Urinary bladder (tissue), 4 donors: ENCODE data around the gene LPAR2. TPM values are rescaled to one million over a fixed set of nuclear protein-coding genes. Genes with fewer than 3 reads are reported as not detected.

Experiments
- DNase-seq: peaks from one replicate; pipeline ENCODE4 v3.0.0-alpha.2; 2015; ENCODE audit errors: extremely low spot score
- H3K27ac ChIP-seq: one replicate; pipeline ENCODE4 v1.5.1; 2013; ENCODE audit warnings: low read depth, mild to moderate bottlenecking, moderate library complexity
- H3K36me3 ChIP-seq: one replicate; pipeline ENCODE4 v1.6.1; 2013; ENCODE audit warnings: mild to moderate bottlenecking, moderate library complexity; ENCODE audit not compliant: insufficient read depth
- H3K4me1 ChIP-seq: one replicate; pipeline ENCODE4 v1.6.1; 2013; ENCODE audit warnings: mild to moderate bottlenecking, moderate library complexity; ENCODE audit not compliant: insufficient read depth
- H3K4me3 ChIP-seq: one replicate; pipeline ENCODE4 v1.5.1; 2013; ENCODE audit warnings: low read depth, low read length
- WGBS: extraction: QIAGEN DNeasy Blood & Tissue Kit; methylation state at CpG from one replicate; pipeline ENCODE4 v1.1.7; 2013; 5-methylcytosine and 5-hydroxymethylcytosine counted together
- polyA plus RNA-seq: library from polyadenylated mRNA; stranded (reverse); fragments of 200-250 nt; gene quantifications from one replicate; pipeline ENCODE4 v1.2.3, GENCODE V29; 2013
- total RNA-seq: library from RNA; depleted of rRNA; stranded (reverse); fragments of >200 nt; gene quantifications from one replicate; pipeline ENCODE4 v1.2.3, GENCODE V29; 2014
- donor health status: healthy with polysubstance abuse.
- donor health status: healthy.

Gene LPAR2
- total and polyA plus RNA-seq, 2 donors, result 4.1 to 4.9 TPM

DNA sequence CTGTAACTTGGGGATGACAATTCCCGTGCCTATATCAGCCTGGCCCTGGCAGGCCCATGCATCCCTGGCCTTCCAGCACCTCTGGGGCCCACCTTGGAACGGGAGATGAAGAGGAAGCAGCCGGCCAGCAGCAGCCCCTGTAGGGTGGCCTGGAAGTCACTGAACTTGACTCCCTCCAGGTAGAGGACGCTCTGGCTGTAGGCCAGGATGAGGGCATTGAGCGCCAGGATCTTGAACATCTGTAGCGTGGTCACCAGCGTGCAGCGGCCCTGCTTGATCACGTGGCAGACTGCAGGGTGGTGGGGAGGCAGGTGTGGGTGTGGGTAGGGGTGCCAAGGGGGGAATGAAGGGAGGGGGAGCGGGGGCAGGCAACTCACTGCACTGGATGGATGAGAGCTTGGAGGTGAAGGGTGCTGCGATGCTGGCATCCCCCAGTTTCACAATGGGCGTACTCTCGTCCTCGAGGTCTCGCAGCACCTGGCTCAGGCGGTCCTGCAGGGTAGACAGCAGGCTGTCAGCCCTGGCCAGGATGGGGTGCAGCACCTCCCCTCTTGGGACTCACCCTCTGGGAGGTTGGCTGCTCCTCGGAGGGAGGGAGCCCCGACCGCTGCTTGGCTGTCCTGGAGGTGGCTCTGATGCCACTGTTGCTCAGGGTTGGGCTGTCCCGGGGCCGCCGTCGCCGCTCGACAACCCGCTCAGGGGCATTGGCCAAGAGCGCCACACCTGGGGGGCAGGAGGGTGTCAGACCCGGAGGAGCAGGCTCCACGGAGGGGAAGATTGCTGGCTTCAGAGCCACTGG lies 19.2 kb upstream of the LPAR2 start:
- peaks cover 4% of the 10 kb centered on the region for H3K36me3 ChIP-seq
- DNase-seq, result no peak

DNA sequence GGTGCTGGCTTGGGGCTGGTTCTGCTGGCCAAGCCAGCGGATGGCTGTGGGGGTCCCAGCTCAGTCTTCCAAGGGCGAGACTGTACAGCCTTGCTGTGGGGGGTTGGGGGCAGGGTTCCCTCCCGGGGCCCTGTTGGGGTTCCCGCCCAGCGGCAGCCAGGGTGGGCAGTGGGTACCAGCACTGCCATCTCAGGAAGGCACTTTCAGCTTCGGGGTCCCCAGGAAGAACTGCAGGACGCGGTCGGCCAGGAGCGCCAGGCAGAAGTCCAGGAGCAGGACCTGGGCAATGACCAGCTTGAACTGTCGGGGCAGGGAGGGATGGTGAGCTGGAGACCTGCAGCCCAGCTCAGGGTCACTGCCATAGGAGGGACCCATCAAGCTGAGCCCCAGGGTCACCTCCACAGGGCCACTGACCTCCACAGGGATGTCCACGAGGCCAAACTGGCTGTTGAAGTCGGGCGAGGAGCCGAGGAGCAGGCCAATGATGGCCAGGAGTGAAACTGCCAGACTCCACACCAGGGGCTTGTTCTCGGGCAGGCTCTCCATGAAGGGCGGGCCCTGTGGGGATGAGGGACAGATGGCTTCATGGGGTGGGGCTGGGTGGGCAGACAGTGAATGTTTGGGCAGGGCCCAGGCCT lies 17.3 kb upstream of the LPAR2 start:
- H3K36me3 ChIP-seq, result peaks cover 4% of the 10 kb centered on the region
- H3K4me1 ChIP-seq, result no peaks in the 10 kb centered on the region
- H3K4me3 ChIP-seq, result no peak overlapping the region
- DNase-seq, result no peak
- H3K27ac ChIP-seq, result no peak overlapping the region
- WGBS, result 93% methylated on average over 17 of the region's 17 CpGs

More for the DNA sequence above, 19.2 kb upstream of the LPAR2 start:
- H3K27ac ChIP-seq, result no peak overlapping the region
- H3K4me3 ChIP-seq, result no peak overlapping the region
- 93% methylated on average over 29 of the region's 29 CpGs for WGBS
- no peaks in the 10 kb centered on the region for H3K4me1 ChIP-seq

DNA sequence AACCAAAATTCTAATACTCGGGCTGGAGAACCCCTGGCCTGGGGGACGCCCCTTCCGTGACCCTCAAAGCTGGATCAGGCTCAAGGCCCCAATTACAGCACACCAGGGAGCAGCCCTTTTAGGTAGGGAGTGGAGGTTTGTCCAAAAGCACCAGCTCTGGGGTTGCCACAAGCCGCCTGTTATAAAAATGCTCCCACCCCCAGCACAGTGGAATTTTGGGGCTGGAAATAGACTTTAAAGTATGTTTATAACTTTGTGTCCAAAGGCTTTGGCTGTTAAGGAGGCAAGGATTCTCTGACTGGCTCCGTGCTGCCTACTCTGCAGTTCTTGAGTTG lies 16.0 kb upstream of the LPAR2 start:
- Histone ChIP-seq H3K36me3 (peaks cover 4% of the 10 kb centered on the region), H3K4me3 (peak overlapping the region; percentile 69), H3K27ac (no peak overlapping the region), H3K4me1 (no peaks in the 10 kb centered on the region)
- DNase-seq, result no peak
- WGBS, result 21% methylated on average over 5 of the region's 5 CpGs

DNA sequence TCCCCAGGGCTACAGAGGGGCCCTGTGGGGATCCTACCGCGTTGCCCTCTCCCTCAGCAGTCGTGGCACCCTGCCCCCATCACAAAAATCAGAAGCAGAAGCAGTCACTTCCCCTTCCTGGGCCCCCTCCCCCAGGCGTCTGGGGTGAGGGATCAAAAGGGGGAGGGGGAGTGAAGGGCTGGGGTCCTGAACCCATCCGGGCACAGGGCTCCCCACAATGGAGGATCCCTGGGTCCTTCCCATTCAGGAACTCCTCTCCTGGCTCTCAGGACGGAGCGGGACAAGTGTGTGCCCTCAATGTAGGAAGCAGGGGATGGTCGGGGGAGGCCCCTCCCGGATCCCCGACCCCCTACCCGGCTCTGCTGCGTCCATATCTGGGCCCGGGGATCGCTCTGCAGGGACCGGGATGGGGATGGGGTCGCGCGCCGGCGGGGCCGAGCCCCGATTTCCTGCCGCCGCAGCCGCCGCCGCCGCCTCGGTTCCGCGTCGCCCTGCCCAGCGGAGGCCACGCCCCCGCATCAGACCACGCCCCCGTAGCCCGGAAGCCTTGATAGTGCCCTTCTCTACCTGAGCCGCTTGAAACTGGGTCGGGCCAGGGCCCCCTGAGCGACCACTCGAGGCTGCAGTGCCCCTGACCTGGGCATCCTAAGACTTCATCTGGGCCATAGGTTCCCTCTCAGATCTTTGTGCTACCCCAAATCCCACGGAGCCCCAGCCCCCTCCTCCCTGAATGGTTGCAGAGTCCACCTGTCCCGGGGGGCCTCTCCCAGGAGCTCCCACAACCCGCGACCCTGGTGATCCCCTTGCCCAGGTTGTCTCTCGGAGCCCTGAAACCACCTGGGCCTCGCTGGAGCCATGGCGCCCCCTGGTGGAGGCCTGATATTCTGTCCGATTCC lies 15.4 kb upstream of the LPAR2 start, which contains the start of gene GMIP:
Gene GMIP, minus strand, starts transcription at position 500 of the 896 bp plus-strand sequence. Its CDS starts 128 bp downstream, at position 372.
- no peak for DNase-seq
- under 1% methylated on average over 50 of the region's 50 CpGs for WGBS
- Histone ChIP-seq H3K36me3 (peaks cover 4% of the 10 kb centered on the region), H3K27ac (no peak within 1 kb of the TSS), H3K4me3 (peak within 1 kb of the TSS; percentile 69), H3K4me1 (no peaks in the 10 kb centered on the region)

DNA sequence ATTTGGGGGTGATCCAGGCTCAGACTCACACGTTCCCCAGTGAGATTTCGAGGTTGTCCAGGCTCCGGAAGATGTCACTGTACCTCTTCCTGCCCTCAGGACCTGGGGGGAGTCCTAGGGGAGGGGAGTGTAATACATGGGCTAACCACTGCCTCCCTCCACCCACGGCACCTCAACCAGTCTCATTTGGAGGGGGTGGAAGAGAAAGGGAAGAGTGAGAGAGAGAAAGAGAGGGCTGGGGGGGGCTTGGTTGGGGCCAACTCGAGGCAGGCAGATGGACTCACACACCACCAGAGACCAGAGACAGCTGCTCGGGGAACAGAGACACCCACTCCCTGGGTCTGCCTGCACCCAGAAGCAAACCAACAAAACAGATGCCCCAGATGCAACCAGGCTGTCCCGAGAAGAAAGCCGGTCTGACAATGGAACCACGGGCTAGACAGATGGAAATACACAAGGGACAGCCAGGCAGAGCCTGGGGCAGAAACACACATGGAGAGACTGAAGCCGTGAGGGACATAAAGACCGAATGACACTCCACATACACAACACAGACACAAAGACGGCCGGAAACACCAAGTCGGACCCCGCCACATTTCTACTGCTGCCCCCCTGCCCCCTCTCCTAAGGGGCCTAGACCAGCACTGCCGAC lies 14.6 kb upstream of the LPAR2 start:
- Histone ChIP-seq H3K27ac (no peak overlapping the region), H3K4me1 (no peaks in the 10 kb centered on the region), H3K36me3 (peaks cover 4% of the 10 kb centered on the region), H3K4me3 (peak overlapping the region; percentile 69)
- WGBS, result 28% methylated on average over 16 of the region's 16 CpGs
- no peak for DNase-seq

DNA sequence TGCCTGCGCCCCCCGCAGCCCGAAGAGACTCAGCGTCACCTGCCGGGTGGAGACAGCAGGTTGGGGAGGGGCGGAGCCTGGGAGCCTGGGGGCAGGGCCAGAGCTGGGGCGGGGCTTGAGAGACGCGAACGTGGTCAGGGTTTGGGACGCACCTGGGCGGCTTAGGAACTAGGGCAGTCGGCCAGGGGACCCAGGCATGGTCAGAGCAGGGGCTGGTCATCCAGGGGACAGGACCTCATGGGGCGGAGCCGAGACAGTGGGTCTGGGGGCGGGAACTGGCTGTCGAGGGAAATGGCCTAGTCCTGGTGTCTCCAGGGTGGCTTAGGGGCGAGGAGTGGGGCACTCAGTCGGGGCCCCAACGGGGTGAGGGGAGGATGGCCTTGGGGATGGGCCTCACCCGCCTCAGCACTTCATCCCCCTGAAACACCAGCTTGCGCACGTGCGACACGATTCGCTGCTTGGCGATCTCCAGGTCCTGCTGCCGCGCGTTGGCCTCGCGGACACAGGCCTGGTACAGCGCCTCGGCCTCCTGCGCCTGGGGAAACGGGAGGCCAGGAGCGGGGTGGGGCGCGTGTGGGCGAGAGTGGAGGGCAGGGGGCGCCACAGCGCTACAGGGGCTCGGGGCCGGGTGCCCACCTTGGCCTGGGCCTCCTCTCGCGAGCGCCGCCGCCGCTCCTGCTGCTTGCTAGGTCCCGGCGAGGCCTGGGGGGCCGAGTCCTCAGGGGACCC lies 9.7 kb upstream of the LPAR2 start:
- Histone ChIP-seq H3K4me1 (no peaks in the 10 kb centered on the region), H3K4me3 (no peak overlapping the region), H3K36me3 (peaks cover 2% of the 10 kb centered on the region), H3K27ac (no peak overlapping the region)
- no peak for DNase-seq
- WGBS, result 72% methylated on average over 53 of the region's 53 CpGs

DNA sequence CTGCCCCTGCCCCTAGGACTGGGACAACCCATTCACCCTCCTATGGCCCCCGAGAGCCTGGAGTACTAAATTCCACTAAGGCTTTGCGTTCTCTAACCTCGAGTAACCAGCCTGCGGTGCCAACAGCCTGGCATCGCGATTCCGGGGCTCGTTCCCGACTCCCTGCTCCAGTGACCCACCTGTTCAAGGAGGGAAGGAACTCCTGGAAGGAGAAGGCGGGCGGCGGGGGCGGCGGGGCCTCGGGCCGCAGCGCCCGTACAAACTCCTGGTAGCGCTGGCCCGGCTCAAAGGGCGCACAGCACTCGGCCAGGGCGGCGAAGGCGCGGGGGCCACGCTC lies 9.1 kb upstream of the LPAR2 start:
- no peak for DNase-seq
- Histone ChIP-seq H3K27ac (no peak overlapping the region), H3K4me3 (no peak overlapping the region), H3K36me3 (peaks cover 2% of the 10 kb centered on the region), H3K4me1 (no peaks in the 10 kb centered on the region)
- 80% methylated on average over 27 of the region's 27 CpGs for WGBS

DNA sequence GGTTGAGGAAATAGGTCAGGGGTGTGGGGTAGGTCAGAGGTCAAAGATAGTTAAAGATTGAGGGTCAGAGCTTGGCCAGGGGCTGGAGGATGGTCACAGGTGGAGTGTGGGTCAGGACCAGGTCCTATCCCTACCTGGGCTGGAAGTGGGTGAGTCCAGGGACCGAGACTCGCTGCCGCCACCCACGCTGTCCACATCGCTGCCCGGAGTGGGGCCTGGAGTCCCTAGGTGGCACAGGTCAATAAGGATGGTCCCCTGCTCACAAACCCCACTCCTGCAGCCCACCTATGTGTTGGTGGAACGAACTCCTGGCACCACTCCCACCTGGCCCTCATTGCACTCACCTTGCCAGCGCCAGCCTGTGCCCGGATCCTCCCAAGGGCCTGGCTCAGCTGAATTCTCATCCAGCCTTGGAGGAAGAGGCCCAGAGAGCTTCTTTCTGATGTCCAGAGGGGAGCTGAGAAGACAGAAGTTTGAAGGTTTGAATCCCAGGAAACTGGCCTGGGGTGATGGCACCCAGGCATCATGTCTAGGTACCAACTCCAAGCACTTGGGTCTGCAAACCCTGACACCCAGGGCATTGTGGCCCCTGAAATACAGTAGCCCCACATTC lies 8.7 kb upstream of the LPAR2 start:
- no peak for DNase-seq
- 95% methylated on average over 9 of the region's 9 CpGs for whole genome bisulfite sequencing

DNA sequence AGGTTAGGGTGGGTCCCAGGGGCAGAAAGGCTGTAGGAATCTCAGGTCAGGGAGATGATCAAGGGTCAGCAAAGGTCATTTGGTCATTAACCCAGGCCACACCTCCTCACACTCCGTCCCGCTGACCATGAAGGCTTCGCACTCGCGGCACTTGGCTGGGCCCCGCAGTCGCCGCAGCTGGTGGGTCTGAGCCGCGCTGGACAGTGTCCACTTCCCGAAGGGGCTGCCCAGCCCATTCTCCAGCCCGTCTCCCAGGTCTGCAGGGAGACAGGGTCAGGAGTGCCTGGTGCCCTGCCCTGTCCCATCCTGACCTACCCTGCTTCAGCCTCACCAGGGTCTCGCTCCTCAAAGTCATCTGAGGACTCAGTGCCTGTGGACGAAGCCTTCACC lies 7.3 kb upstream of the LPAR2 start:
- Histone ChIP-seq H3K36me3 (peaks cover 2% of the 10 kb centered on the region), H3K27ac (no peak overlapping the region), H3K4me1 (no peaks in the 10 kb centered on the region), H3K4me3 (no peak overlapping the region)
- no peak for DNase-seq
- WGBS, result 96% methylated on average over 14 of the region's 14 CpGs

More for the DNA sequence above, 8.7 kb upstream of the LPAR2 start:
- Histone ChIP-seq H3K36me3 (peaks cover 2% of the 10 kb centered on the region), H3K4me3 (no peak overlapping the region), H3K27ac (no peak overlapping the region), H3K4me1 (no peaks in the 10 kb centered on the region)

DNA sequence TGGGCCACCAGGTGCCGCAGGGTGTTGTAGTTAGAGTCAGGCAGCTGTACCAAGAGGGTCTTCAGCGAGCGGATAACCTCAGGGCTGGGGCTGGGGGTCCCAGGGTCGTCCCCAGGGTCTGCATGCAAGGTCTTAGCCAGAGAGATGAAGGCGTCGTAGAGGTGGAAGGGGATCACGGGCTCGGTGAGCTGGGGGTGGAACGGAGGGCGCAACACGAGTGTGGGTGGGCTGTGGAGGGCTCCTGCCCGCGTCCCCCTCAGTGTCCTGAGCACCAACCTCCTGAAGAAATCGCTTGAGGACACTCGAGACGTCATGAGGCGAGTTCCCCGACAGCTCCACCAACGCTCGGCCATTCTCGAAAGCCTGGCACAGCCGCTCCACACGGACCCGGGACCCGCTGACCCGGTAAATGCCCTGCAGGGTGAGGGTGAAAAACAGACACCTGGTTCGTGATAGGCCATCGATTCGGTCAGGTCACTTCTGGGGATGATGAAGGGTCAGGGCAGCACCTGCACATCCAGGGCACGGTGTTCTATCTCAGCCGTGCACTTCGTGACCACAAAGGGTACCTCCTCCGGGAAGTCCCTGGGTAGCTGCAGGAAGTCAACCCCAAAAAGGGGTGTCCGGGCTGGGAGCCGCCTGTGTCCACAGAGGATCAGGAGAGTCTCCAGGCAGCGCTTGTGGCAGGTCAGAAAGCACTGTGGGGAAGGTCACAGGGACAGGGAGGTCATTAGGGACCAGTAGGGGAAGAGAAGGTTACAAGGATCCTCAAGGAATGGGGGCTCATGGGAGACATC lies 6.7 kb upstream of the LPAR2 start:
- Histone ChIP-seq H3K4me3 (no peak overlapping the region), H3K4me1 (no peaks in the 10 kb centered on the region), H3K27ac (no peak overlapping the region), H3K36me3 (peaks cover 2% of the 10 kb centered on the region)
- DNase-seq, result no peak
- WGBS, result 96% methylated on average over 36 of the region's 36 CpGs

DNA sequence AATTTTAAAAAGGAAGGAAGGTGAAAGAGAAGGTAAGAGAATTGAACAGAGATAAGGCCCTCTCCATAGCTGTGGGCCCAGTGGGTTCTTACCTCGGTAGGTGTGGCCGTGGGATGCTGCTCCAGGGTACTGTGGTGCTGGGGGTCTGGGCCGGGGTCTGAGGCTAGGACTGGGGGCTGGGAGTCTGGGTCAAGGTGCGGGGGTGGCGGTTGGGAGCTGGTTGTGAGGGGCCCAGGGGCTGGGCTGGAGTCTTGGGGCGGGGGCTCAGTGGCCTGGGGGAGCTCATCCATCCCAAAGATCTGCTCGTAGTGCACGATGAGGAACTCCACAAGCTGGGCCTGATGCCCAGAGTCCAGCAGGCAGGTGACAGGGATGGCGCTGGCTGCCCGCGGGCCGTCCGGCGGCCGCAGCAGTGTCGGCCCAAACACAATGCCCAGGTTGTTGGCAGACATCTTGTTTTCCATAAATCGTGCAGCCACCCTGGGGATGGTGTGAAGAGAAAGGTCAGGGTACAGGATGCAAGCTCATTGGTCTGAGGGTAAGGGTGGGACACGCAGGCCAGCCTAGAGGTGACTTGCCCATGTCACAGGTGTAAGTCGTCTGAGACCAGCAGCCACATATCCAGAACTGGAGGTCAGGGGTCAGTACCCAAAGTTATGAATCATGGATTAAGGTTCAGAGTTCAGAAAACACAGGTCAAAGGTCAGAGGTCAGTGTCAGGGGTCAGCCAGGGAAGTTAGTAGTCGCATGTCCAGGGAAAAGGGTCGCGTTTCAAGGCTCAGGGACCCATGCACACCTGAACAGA lies 5.9 kb upstream of the LPAR2 start:
- Histone ChIP-seq H3K4me1 (no peaks in the 10 kb centered on the region), H3K36me3 (peaks cover 2% of the 10 kb centered on the region), H3K4me3 (no peak overlapping the region), H3K27ac (no peak overlapping the region)
- 95% methylated on average over 22 of the region's 22 CpGs for WGBS
- DNase-seq, result no peak
